Lower leg skin (tissue), 4 donors: Measurements from ENCODE around the gene ZNF530. TPM values are rescaled to one million over a fixed set of nuclear protein-coding genes. Genes with fewer than 3 reads are reported as not detected.

Experiments
- DNase-seq, 2 donors: peaks; one replicate each; pipeline ENCODE4 v3.0.0-alpha.2; 2019; ENCODE audit warnings: low spot score in 2 of 2
- H3K4me3 ChIP-seq: fragments of 200-600 bp; sonication (generic); 2 replicates; pipeline ENCODE4 v1.5.1; 2017; ENCODE audit warnings: mild to moderate bottlenecking, low read depth; ENCODE audit not compliant: poor library complexity, severe bottlenecking
- CTCF ChIP-seq, 3 donors: fragments of 450-650 bp; IDR thresholded peaks; one replicate each; pipeline ENCODE4 v1.5.1; 2016; ENCODE audit warnings: antibody characterized with exemption in 3 of 3, mild to moderate bottlenecking in 3 of 3, moderate library complexity in 2 of 3
- POLR2A ChIP-seq, 2 donors: fragments of 450-650 bp; IDR thresholded peaks; one replicate each; pipeline ENCODE4 v1.6.1; 2016 to 2017; ENCODE audit warnings: antibody characterized with exemption in 2 of 2, mild to moderate bottlenecking in 1 of 2, moderate library complexity in 1 of 2
- WGBS, 2 donors: methylation state at CpG; one replicate each; pipeline ENCODE4 v1.1.5; 2018; 5-methylcytosine and 5-hydroxymethylcytosine counted together
- intact Hi-C: fragments of 100-400 bp; cut with DNase I; formaldehyde crosslinking; loops from one replicate; pipeline ENCODE4 v1.15.0; 2023; ENCODE audit warnings: low total_unique reads
- total RNA-seq, 4 donors: library from RNA; depleted of rRNA; stranded (reverse); fragments of >200 nt; gene quantifications; one replicate each; pipeline ENCODE4 v1.1.0, GENCODE V29; 2016

The ZNF530 gene
- total RNA-seq, 4 donors from 2014 or later = 4.8 to 16.9 (median 6.1) TPM

GRCh38 chr19:57653689-57654088 lies 54.0 kb downstream of the ZNF530 start:
- TF ChIP-seq CTCF (IDR thresholded peaks at IDR 0.05) (no peak), POLR2A (IDR thresholded peaks at IDR 0.05) (no peak)
- 81 to 100% methylated on average over 2 of the region's 2 CpGs for WGBS, 2 donors
- DNase-seq = no peak
- no peak overlapping the region for H3K4me3 ChIP-seq
- intact Hi-C loops = no loop called here

- no peak for DNase-seq
- TF ChIP-seq CTCF (IDR thresholded peaks at IDR 0.05) = no peak
- TF ChIP-seq POLR2A (IDR thresholded peaks at IDR 0.05) = no peak
- no peak overlapping the region for H3K4me3 ChIP-seq
- 96 to 100% methylated on average over 1 of the region's 1 CpG for WGBS, 2 donors
- intact Hi-C loops = no loop called here
These were observed 55.8 kb downstream of the ZNF530 start for GRCh38 chr19:57655443-57655842.

DNA sequence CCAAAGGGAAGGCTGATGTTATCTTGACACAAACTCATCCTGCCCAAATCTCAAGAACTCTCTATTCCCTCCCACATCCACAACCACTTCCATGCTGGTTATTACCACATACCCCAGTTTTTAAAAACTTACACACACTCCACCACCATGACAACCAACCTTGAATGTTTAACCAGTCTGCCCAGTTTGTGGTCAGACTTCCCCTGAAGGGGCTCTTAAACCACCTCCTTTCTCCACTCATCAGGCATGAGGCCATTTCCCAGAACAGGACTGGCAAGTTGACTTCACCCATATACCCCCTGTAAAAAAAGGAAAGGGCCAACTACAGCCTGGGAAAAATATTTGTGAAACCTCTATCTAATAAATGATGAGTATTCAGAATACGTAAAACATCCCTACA lies 56.7 kb downstream of the ZNF530 start:
- TF ChIP-seq POLR2A (IDR thresholded peaks at IDR 0.05) (no peak), CTCF (IDR thresholded peaks at IDR 0.05) (no peak)
- H3K4me3 ChIP-seq = no peak overlapping the region
- 74% methylated on average over 1 of the region's 1 CpG for WGBS, 2 donors
- no peak for DNase-seq
- intact Hi-C loops = no loop called here

Other genes starting within 250 kb of the ZNF530 start
- gene ZNF304, start 248.6 kb upstream of the ZNF530 start, total RNA-seq = 10 to 100 TPM in 1 of 4 donors, 1 to 10 TPM in 3; 8.3 to 11.8 (median 8.9) TPM
- 10 to 100 TPM; 11.3 to 20.1 (median 19.5) TPM for gene TRAPPC2B, start 236.3 kb upstream of the ZNF530 start, total RNA-seq
- gene ZNF547, start 236.3 kb upstream of the ZNF530 start, total RNA-seq = 1 to 10 TPM in 3 of 4 donors, under 1 TPM in 1; 0.42 to 2.4 (median 1.4) TPM
- 10 to 100 TPM; 20.3 to 29.3 (median 23.5) TPM for gene ZNF548, start 210.0 kb upstream of the ZNF530 start, total RNA-seq
- 10 to 100 TPM in 2 of 4 donors, 1 to 10 TPM in 2; 8.9 to 30.3 (median 14.0) TPM for gene ZNF17, start 188.7 kb upstream of the ZNF530 start, total RNA-seq
- gene ZNF749, start 164.6 kb upstream of the ZNF530 start, total RNA-seq = 10 to 100 TPM in 3 of 4 donors, 1 to 10 TPM in 1; 7.8 to 16.1 (median 12.9) TPM
- 1 to 10 TPM in 1 of 4 donors, under 1 TPM in 3; 0.25 to 1.4 (median 0.86) TPM for gene VN1R1, start 142.7 kb upstream of the ZNF530 start, total RNA-seq
- 10 to 100 TPM; 11.6 to 18.3 (median 12.2) TPM for gene ZNF772, start 122.3 kb upstream of the ZNF530 start, total RNA-seq
- 10 to 100 TPM in 3 of 4 donors, 1 to 10 TPM in 1; 7.8 to 26.6 (median 13.4) TPM for gene ZNF419, start 112.1 kb upstream of the ZNF530 start, total RNA-seq
- gene ZNF773, start 99.9 kb upstream of the ZNF530 start, total RNA-seq = 10 to 100 TPM in 3 of 4 donors, 1 to 10 TPM in 1; 5.7 to 30.8 (median 17.5) TPM
- gene ZNF549, start 72.5 kb upstream of the ZNF530 start, total RNA-seq = 1 to 10 TPM; 4.4 to 5.5 (median 4.9) TPM
- gene ZNF550, start 40.0 kb upstream of the ZNF530 start, total RNA-seq = 10 to 100 TPM in 3 of 4 donors, 1 to 10 TPM in 1; 9.8 to 19.2 (median 13.5) TPM
- 10 to 100 TPM in 1 of 4 donors, 1 to 10 TPM in 3; 6.7 to 10.2 (median 8.4) TPM for gene ZNF416, start 21.0 kb upstream of the ZNF530 start, total RNA-seq
- gene ZIK1, start 15.7 kb upstream of the ZNF530 start, total RNA-seq = 10 to 100 TPM in 1 of 4 donors, 1 to 10 TPM in 3; 2.0 to 12.7 (median 4.3) TPM
- gene ZNF134, start 14.4 kb downstream of the ZNF530 start, total RNA-seq = 10 to 100 TPM; 19.1 to 42.5 (median 34.6) TPM
- gene ZNF211, start 33.3 kb downstream of the ZNF530 start, total RNA-seq = 10 to 100 TPM; 12.9 to 33.5 (median 17.7) TPM
- under 1 TPM in 2 of 4 donors, not detected in 2; 0.39 to 0.71 TPM for gene ZSCAN4, start 69.0 kb downstream of the ZNF530 start, total RNA-seq
- gene ZNF551, start 82.1 kb downstream of the ZNF530 start, total RNA-seq = 10 to 100 TPM in 3 of 4 donors, 1 to 10 TPM in 1; 9.3 to 20.8 (median 19.5) TPM
- 1 to 10 TPM in 1 of 4 donors, under 1 TPM in 3; 0.15 to 1.0 (median 0.77) TPM for gene ZNF154, start 109.3 kb downstream of the ZNF530 start, total RNA-seq
- 1 to 10 TPM in 2 of 4 donors, under 1 TPM in 2; 0.88 to 4.3 (median 2.0) TPM for gene ZNF671, start 127.7 kb downstream of the ZNF530 start, total RNA-seq
- 10 to 100 TPM in 3 of 4 donors, 1 to 10 TPM in 1; 9.5 to 23.7 (median 13.0) TPM for gene ZNF776, start 146.9 kb downstream of the ZNF530 start, total RNA-seq
- gene ZNF586, start 169.8 kb downstream of the ZNF530 start, total RNA-seq = 10 to 100 TPM in 3 of 4 donors, 1 to 10 TPM in 1; 9.1 to 21.4 (median 17.5) TPM
- 1 to 10 TPM; 5.4 to 7.0 (median 5.9) TPM for gene ZNF552, start 215.0 kb downstream of the ZNF530 start, total RNA-seq
- gene ZNF587B, start 230.4 kb downstream of the ZNF530 start, total RNA-seq = 10 to 100 TPM; 11.8 to 16.7 (median 13.7) TPM
- 10 to 100 TPM; 10.6 to 18.0 (median 17.2) TPM for gene ZNF587, start 250.0 kb downstream of the ZNF530 start, total RNA-seq